Stimulated activated CD8-positive, alpha-beta memory T cell treated with anti-CD3 and anti-CD28 coated beads, Interleukin-7, amount 100 ng/mL, for 4 hours (primary cell): ENCODE results near the gene PDX1.
"Not testable (repeated sequence)": the region's sequence is repeated elsewhere in the genome, so short reads cannot be mapped to it uniquely, and the experiment has no call there.

Source experiments
- DNase-seq, 2 donors: peaks; one replicate each; pipeline ENCODE4 v3.0.0-alpha.2; 2020; ENCODE audit warnings: low read depth in 2 of 2

Gene PDX1

DNA sequence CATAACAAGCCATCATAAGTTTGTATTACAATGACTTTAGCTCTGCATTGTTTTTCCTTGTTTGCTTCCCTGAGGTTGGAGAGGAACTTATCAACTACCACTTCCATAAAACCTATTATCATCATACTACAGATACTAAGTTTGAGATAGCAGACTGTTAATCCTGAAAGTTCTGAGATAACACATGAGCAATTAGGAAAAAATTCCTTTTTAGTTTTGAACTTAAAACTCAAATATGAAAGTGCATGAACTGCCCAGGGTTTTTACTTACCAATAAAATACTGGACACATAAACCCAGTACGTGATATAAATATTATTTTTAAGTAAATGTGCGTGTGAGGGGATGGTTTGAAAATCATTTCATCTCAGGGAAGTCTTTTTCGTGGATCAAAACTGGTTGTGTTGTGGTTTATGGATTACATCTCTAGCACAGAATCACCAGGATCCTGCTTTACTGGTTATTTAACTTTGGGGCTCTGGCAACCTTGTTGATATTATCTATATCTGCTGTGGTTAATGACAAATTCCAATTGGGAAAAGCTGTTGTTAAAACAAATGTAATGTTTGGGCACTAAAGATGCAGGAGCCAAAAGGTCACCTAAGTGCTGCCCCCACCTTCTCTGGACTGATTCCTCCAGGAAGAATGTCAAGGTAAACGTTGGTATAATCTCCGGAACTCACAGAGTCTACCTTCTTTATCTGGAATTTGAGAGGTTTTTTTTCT, 36.9 kb downstream of the PDX1 start:
- no peak for DNase-seq

DNA sequence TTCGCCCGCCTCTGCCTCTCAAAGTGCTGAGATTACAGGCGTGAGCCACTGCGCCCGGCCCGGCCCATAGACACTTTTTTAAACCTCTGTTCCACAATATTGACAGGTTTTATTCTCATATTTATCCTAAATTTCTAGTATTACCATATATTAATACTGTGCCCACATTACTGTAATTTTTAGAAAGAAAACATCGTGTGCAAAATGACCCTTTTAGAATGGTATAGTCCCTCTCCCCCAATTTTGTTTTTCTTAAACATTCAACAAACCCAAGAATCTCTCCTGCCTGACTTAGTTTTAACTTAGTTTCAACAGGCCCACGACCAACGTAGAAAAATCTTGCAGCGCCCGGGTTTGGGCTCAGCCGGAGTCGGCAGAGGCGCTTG, 40.2 kb downstream of the PDX1 start:
- no peak for DNase-seq

DNA sequence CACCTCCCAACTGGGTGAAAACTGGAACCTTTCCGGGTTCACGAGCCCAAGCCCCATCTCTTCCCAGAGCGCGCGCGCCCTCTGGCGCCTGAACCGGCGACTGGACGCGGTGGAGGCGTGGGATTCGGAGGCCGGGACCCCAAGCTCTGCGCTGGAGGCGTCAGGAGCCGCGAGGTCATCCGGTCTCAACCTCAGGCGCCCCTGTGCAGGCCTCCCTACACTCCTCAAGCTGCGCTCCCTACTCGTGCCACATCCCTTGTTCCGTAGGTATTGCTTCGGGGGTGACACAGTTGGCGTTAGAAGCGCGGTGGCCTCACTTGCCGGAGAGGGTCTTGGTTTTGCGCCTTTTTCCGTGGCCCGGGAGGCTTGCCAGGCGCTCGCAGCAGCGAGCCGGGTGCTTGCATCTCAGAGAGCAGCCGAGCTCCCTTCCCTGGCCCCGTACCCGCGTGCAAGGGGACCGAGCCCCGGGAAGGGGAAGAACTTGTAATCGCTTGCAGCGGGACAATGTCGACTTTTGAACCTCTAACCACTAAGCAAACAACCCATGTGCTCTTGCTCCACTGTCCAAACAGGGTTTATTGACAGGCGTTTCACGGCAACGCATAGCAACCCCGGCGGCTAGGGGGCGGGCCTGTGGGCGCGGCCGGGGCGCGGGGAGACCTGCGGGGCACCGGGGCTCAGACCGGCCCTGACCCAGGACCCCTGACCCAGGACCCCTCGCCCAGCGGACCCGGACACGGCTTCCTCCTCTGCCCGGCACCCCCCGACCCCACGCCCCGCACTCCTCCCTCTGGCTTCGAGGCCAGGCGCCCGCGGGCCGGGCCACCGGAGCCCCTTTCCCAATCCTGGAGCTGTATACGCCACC, 40.8 kb downstream of the PDX1 start:
- DNase-seq: no peak

DNA sequence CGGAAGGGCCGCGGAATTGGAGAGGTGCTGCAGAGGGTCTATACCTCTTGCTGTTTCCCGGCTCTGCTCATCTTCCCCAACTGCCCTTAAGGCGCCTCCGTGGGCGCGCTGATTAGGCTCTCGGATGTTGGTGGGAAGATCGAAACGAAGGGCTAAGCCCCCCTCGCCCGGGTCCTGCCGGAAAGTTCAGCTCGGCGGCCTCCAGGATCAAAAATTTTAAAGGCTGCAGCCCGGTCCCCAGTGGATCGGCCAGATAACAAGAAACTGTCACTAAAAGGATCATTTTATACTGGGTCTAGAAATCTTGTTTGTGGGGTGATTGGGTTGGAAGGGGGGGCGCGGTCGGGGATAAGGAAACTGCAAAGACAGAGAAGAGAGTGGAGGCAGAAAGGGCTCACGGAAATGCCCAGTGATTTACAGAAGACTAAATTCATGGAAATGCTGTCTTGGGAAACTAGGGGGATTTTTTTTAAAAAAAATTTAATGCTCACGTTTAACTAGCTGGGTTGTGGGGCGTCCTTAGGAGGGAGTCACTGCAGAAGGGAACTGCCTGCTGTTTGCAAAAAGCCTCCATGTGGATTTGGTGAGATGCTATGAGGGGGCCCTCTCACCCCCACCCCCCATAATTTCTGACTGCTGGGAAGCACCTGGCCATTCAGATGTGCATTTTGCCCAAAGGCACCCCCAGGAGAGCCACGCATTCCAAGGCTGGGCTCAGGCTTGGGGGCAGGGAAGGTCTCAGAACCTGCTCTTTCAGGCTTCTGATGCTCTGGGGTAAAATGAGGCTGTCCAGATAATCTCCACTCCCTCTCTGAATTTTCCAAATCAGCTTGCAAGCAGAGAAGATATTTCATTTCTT, 41.7 kb downstream of the PDX1 start:
- DNase-seq: no peak

DNA sequence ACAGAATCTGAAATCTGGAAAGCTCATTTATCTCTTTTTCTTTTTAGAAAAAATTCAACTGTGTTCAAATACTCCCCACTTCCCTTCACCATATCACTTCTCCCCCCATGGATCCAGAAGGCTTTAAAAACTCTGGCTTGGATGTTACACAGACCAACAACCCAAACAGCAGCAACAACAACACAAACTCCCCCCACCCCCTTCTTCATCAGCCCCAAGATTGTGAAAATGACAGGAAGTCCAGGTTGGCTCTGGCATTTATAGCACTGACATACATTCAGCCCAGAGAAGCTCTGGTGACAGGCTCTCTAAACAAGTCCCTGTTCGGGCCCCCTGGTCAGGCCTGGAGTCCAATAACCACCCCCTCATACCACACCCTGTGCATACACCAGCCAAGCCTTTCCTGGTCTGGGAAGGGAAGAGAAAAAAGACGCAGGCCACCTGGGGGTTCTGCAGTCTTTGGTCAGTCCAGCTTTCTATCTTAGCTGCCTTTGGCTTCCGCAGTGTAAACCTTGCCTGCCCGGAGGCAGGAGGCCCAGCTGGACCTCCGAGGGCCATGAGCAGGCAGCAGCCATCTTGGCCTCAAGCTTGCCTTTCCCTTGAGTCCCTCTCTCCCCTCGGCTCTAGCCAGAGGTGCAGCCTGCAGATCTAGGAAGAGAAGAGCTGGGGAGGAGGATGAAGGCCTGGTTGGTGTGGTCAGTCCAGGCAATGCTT, 42.5 kb downstream of the PDX1 start:
- no peak for DNase-seq

DNA sequence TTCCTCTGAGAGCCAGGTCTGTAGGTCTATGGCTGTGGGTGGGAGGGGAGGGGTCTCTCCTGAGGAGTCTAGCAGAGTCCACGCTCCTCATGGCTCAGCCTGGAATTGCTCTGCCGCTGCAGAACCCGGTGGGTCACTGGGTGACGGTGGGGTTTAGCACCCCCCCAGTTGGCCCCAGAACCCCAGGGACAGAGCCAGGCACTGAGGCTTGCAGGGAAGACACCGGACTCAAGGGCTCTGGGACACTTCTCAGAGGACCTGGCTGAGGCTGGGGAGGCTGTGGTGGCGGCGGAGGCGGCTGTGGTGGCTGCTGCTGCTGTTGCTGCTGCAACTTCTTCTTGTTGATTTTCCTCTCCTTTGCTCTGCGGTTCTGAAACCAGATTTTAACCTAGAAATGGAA, 43.2 kb downstream of the PDX1 start:
- DNase-seq: no peak

DNA sequence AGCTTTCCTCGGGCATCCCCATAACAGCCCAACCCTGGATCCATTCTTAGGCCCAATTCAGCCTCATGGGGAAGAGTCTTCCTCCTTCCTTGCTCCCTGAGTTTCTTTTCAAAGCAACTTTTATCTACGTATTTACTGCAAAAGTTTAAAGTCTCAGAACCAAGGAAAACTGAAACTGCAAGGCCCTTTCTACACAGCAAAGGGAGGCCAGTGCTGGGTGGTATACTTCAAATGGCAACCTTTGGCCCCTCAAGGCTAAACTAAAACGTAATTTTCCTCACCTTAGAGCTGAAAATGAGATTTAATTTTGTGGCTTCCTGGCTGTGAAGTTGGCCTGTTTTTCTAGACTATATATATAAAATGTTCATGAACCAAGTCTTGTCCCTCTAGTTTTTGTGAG, 43.7 kb downstream of the PDX1 start:
- DNase-seq: no peak

DNA sequence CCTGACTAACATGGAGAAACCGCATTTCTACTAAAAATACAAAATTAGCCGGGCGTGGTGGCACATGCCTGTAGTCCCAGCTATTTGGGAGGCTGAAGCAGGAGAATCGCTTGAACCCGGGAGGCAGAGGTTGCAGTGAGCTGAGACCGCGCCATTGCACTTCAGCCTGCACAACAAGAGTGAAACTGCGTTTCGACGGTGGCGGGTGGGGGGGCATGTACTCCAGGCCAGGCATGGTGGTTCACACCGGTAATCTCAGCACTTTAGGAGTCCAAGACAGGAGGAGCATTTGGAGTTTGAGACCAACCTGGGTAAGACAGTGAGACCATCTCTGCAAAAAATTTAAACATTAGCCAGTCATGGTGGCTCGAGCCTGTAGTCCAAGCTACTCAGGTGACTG, 44.4 kb downstream of the PDX1 start:
- not testable (repeated sequence) for DNase-seq

DNA sequence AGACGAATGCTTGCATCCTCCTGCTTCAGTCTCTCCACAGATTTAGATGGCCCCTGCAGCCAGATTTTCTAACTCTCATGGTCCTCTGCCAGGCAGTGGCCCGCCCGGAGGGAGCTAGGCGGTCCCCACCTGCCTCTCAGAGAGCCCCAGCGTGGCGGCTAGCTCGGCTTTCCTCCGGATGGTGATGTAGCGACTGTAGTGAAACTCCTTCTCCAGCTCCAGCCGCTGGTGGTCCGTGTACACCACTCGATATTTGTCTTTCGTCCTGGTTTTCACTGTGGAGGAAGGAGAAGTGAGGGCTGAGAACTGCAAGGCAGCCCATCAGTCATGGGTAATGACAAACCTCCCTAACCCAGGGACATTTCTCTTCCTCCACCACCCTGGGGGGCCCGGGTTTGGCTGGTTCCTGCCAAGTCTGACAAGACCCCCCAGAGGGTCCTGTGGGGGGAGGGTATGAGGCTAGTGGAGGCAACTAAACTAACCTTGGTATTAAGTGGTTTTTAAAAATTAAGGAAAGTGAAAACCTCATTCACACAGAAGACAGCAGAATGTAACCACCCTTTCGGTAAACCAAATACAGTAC, 45.0 kb downstream of the PDX1 start:
- no peak for DNase-seq

DNA sequence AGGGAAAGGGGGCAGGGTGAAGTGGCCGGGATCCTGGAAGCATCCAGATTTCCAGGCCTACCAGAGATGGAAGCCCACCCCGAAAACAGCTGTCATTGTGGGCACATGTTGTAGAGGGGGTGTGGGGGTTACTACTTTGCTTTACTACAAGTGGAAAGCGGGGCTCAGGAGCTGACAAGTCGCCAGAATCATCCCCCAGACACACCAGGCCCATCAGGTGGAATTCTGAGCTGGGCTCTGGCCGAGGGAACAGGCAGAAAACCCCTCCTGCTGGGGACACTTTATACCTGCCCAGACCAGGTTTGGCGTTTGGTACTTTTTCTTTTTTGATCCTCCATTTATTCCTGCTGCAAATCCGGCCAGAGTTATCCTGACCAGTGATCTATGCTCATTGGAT, 45.5 kb downstream of the PDX1 start:
- no peak for DNase-seq

DNA sequence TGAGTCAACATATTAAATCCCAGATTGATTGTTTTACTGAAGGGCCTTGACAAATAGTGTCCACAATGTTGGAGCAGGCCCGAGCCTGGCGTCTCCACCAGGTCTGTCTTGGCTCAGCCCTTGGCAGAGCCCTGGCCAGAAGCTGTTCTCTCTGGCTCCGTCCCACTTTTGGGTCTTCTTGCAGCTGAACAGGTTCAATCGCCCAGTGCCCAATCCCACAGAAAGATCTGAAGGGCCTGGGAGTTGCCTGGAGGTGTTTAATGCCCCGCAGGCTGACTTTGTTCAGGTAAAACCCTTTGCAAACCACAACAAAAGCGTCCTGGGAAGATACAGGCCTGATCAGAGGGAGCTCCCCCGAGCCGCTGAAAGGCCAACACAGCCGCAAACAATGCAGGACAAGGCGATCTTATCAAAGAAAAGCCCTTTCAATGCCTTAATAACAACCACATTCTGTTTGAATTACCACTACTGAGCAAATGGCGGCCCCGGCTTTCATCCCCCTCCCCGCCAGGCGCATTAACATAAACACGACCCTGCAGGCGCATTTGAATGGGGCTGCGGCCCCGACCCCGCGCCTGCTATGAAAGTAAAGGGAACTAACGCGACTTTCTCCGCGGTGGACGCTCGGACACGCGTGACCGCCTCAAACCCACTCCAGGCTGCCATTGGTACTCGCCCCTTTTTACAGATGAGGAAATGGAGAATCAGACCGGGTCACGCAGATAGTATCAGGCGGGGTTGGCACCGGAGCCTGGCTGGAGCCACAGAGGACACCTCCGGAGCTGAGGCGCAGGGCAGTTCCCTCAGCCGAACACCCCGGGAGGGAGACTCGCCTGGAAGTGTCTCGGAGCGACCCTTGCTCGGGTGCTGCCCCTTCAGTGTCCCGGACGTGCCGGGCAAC, 46.2 kb downstream of the PDX1 start:
- DNase-seq: no peak

DNA sequence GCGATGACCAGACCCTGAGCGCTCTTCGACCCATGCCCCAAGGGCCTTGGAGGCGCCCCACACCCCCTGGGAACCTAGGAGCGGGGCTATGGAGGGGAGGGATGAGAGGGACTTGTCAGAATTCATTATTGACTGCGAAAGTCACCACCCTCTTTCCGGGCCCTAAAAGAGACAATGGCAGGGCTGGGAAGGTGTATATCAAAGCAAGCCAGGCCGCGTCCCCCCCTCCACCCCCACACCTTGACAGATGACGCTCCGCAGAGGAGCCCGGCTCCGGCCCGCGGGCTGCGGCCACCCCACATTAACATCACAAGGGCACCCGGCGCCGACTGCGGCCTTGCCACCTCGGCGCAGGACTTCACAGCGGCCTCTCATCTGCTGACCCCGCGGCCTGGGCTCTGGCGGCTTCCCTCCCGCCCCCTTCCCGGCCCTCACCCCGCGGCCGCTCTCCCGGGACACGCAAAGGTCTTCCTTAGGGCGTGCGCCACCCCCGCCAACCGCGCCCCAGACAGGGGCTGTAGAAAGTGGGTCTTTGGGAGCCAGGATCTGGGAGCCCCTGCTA, 46.9 kb downstream of the PDX1 start:
- no peak for DNase-seq

DNA sequence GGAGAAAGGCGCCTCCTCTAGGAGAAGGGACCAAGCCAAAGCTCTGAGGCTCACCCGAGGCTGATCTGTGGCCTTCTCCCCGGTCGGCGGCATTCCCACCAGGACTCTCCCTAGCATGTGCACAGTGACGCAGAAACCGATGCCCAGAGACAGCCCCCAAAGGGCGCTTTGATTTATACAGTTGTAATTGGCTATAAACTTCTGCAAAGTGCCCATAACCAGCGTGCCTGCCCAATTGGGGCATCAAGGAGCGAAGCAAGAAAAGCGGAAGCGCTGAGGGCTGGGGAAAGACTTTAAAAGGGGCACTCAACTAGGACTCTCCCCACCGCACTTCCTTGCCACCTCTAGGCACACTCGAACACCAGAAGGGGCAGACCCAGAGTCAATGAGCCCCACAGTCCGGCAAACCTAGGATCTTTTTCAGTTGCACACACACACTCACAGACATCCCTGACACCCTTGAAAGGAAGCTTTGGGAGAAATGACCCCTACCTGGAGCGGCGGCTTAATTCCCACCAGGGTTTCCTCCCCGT, 47.5 kb downstream of the PDX1 start:
- no peak for DNase-seq

DNA sequence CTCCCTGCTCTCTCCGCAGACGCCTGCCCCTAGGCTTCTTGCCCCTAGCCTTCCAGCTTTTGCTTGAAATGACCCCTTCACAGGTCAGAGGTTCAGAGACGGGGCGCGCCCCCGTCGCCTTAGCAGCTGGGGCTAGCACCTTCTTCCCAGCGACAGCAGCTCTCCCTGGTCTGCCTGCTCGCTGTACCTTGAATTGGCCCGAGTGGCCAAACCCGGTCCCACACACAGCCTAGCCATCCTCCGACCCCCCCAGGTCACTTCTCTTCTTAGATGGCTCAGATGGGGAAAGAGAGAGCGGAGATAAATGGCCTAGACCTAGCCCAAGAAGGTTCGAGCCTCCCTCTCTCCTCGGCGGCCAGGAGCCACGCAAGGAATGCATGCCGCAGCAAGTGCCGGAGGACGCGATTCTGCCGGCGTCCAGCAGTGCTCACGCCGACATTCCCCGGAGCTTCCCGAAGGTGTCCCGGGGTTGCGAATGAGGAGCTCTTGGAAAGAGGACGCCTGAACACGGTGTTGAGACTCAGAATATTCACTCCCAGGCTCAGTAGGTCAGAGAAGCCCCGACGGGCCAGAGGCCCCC, 48.0 kb downstream of the PDX1 start:
- DNase-seq: no peak

DNA sequence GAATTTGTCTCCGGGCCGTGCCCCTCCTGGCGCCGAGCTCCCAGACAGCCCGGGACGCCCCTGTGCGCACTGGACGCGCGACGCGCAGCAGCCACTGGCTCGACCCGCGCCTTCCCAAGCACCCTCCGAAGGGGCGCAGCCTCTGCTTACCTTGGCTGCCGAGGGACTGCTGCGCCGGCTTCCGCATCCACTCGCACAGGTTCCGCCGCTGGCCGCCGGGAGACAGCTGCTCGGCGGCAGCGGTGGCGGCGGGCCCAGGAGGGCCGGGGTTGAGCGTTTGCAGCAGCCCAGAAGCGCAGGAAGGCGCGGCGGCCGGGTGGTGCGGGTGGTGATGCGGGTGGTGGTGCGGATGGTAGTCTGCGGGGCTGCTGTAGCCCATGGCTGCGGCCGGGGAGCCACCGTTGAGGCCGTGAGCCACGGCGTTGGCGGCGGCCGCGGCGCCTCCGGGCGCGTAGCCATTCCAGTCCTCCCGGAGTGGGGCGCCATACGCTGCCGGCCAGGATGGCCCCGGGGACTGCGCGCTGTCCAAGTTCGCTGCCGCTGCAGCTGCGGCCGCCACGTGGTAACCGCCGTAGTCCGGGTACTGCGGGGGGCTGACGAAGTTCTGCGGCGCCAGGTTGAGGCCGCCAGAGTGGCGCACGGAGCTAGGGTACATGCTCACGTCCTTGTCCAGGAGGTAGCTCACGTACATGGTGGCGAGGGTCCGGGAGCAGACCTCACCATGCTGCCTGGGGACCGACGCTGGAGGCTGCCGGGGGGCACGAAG, 48.7 kb downstream of the PDX1 start:
- no peak for DNase-seq

DNA sequence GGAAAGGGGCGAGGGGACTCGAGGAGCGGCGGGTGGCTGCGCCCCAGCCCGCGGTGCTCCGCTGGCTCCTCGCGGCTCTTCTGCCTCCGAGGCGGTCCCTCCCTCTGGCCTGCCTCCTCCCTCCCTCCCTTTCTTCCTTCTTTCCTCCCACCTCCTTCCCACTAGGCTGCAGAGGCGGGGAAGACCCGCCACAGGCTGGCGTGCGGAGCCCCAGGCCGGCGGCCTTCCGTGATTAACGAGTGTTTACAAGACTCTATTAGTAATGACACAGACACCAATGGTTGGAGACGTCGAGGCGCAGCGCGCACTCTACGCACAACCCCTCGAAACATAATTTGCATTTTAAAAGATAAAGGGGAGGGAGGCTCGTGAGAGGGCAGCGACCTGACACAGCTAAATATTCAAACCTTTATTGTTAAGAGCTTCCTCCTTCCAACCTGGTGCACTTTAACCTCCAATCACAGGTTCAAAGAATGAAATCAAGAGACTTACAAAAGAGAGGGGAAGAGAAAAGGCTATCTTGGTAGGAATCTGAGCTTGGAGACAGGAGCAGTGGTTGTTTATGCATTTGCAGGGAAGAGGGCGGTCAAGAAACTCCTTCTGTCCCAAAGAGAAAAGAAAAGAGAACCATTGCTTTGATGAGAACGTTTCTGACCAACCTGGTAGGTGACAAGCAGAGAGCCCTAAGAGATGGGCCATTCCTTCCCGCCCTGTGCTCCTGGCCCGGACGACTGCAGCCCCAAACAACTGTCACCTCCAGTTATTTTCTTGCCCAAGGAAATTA, 49.5 kb downstream of the PDX1 start, which contains the start of gene CDX2:
Gene CDX2, minus strand, starts transcription at position 234 of the 784 bp plus-strand sequence. CDS start 309 bp downstream, outside the sequence.
- DNase-seq: no peak

DNA sequence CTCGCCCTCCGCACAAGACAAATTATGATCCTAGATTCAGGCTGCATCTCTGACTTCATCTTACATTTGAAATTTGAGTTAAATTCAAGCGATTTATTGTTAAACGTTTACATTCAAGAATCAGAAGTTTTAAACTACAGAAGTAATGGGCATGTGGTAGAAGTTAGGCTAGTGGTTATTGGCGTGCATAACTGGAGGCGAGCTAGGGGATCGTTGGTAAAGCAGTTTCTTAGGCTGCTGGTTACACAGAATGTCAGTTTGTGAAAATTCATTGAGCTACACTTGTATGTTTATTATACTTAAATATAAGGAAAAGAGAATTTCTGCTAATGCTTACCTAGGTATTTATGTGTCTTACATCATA, 50.0 kb downstream of the PDX1 start:
- no peak for DNase-seq
